ENCODE measurements around the gene RLIM.

The RLIM gene

DNA sequence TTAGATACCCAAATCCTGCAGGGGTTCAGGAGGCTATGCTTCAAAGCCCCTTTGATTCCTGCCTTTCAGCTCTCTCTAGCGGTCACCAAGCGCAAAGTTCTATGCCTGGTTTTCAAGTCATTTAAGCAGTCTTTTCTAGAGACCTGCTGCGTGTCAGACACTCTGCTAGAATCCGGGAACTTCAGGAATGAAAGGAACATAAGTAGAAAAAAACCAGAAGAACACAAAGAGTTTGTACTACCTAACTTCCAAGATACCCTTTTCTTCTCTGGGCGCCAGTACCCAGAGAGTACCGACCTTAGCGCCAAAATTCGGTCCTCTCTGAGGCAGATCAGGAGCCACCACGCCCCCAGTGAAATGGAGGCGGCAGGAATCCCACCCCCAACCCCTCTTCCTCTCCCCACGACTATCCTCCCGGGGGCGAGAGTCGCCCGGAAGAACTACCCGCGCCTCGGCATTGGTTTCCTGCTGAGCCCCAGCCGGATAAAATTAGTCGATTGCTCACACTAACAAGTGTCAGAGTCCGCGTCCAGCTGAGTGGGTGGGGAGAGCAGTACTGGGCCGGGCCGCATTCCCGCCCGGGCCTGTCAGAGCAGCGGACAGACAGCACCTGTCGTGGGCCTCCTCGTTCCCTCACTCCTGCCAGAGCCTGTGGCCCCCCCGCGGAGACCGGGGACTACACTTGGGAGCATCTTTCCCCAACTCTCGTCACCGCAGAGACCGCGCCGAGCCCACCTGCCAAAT, 78.8 kb downstream of the RLIM start:
- DNase-seq: peak; percentile 32
